HG03432 (cell line): ENCODE data around the gene ZC3H12A.
A peak's percentile ranks its signal among the peaks of the same experiment; 100 is the strongest.

Experiments used
- ATAC-seq: cut with Tn5 transposase; IDR thresholded peaks from one replicate; pipeline ENCODE4 v1.9.1; 2021; ENCODE audit warnings: mild to moderate bottlenecking, moderate library complexity; ENCODE audit not compliant: unreplicated experiment

The ZC3H12A gene

DNA sequence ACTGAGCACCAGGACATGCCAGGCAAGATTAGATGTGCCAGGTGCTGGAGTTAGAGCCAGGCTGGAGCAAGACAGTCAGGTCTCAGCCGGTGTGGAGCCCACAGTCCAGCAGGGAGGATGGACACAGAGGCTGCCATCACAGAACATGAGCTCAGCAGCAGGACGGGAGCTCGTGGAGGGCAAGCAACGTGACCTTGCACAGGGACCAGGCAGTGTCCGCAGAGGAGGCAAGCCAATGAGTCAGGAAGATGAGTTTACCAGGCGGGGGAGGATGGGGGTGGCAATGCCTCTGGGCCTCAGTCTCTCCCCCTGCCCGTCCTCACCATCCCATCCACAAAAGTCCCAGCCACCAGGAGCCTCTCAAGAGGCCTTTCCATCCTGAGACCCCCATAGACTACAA lies 20.7 kb upstream of the ZC3H12A start:
- ATAC-seq: no peak

DNA sequence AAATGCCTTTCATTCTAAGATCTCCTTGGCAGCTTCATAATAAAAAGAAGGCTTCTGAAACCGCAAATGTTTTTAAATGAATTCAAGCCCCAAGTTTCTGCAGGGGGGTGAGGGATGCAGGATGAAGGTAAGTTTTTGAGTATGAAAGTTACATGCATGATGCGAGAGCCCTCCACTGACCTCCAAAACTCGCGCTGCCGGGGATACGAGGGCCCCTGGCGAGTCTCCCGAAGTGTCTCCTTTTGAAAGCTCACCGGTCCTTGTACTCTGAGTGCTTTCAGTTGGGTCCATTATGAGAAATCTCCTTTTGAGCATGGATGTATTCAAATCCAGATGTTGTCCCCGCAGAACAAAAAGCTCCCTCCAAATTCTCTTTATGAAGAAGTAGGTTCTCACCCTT lies 18.9 kb upstream of the ZC3H12A start:
- ATAC-seq: no peak

DNA sequence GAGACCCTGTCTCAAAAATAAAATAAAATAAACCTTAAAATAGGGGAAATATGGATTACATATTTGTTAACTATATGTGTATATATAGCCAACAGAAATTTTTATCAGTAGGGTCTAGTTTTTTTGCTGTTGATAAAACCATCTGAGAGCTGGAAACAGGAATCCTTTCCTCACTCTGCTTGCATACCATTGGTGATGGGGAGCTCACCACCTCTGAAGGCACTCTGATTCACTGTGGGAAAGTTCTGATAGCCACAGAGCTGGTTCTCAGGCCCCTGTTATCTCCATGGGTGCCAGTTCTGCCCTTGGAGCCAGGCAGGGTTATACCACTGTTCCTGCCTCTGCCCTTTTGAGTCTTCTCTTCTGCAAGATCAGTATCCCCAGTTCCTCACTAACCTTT lies 17.8 kb upstream of the ZC3H12A start:
- ATAC-seq: no peak

DNA sequence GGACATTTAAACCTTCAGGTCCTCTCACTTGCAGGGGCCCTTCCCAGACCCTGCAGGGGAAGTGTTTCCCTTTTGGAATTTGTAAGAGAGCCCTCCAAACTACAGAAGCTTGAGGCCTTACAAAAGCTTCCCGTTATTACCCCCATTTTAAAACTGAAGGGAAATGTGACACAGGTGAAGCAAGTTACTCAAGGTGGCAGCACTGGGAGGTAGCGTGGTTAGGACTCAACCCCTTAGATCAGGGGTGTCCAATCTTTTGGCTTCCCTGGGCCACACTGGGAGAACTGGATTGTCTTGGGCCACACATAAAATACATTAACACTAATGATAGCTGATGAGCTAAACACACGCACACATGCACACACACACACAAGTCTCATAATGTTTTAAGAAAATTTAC lies 15.8 kb upstream of the ZC3H12A start:
- ATAC-seq: no peak

DNA sequence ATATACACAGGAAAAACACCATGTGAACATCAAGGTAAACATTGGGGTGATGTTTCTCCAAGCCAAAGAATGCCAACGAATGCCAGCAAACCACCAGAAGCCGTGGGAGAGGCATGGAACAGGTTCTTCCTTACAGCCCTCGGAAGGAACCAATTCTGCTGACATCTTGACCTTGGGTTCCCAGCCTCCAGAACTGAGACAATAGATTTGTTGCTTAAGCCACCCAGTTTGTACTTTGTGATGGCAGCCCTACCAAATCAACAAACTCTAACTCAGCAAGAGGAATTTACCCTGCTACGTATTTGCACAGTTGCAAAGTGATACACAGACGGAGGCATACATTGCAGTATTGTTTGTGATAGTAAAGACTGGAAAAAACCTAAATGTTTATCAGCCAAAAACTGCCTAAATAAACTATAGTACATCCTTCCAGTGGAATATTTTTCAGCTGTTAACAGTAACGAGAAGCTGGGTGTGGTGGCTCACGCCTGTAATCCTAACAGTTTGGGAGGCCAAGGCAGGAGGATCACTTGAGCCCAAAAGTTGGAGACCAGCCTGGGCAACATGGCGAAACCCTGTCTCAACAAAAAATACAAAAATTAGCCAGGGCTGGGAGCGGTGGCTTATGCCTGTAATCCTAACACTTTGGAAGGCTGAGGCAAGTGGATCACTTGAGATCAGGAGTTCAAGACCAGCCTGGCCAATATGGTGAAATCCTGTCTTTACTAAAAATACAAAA lies 12.5 kb upstream of the ZC3H12A start:
- no peak for ATAC-seq

DNA sequence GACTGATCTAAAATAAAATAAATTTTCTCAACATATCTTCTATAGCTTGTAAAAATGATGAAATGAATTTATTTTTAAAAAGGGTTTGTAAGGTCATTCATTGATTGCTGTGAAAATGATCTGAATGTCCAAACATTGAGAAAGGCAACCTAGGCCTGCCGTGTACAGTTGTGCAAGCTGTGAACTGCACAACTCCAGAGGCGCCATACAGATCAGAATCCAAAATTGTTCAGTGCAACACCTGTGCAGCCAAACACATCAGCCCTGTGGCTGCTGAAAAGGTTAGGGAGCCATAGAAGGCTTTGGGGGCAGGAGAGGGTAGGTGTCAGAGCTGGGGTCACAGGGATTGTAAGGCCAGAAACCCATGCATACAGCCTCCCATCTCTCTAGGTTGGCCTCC lies 9.9 kb upstream of the ZC3H12A start:
- ATAC-seq: no peak

DNA sequence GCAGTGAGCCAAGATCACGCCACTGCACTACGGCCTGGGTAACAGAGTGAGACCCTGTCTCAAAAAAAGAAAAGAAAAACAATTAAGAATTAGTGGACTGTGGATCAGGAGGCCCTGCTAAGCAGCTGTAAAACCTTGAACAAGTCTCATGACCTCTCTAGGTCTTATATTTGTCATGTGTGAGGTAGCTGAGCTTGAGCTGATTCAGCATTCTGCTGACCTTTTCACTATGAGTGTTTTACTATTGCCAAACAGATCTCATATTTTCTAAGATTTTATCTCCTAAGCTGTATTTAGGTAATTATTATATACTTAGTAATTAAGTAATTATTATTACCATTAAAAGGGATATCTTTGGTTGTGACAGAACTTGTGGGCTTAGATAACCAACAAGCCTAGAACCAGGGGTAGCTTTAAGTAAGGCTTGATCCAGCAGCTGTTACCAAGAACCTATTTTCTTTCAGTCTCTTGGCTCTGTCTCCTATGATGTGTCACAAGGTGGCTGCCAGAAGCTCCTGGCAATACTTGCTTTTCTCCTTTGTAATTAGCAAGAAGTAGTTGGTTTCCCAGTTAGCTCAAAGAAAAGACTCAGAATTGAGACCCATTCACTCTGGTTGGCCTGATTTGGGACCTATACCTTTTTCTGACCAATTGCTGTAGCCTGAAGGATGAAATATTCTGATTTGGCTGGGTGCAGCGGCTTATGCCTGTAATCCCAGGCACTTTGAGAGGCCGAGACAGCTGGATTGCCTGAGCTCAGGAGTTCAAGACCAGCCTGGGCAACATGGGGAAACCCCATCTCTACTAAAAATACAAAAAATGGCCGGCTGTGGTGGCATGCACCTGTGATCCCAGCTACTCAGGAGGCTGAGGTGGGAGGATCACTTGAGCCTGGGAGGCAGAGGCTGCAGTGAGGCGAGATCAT lies 8.5 kb upstream of the ZC3H12A start:
- ATAC-seq: no peak

DNA sequence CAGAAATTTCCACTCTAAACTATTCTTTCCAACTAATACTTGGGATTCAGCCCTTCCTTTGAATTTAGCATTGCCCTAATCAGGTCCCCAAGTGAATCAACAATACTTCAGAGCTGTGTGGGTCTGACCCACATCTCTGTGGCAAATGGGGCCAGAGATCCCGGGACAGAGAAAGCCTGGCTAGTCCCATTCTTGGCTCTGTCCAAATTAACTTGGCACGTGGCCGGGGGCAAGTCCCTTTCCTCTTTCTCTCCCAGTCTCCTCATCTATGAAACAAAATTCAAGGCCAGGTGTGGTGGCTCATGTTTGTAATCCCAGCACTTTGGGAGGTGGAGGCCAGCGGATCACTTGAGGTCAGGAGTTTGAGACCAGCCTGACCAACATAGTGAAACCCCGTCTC lies 6.3 kb upstream of the ZC3H12A start:
- ATAC-seq: no peak

DNA sequence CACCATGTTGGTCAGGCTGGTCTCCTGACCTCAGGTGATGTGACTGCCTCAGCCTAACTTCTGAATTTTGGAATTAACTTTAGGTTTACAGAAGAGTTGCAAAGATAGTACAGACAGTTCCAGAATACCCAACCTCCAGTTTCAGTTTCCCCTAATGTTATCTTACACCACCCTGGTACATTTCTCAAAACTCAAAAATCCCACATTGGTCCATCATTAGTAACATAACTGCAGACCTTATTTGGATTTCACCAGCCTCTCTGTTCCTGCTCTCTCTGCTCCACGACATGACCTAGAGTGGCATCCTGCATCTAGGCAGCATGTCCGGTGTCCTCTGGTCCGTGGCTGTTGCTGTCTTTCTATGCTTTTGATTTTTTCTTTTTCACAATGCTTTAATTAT lies 5.0 kb upstream of the ZC3H12A start:
- no peak for ATAC-seq

DNA sequence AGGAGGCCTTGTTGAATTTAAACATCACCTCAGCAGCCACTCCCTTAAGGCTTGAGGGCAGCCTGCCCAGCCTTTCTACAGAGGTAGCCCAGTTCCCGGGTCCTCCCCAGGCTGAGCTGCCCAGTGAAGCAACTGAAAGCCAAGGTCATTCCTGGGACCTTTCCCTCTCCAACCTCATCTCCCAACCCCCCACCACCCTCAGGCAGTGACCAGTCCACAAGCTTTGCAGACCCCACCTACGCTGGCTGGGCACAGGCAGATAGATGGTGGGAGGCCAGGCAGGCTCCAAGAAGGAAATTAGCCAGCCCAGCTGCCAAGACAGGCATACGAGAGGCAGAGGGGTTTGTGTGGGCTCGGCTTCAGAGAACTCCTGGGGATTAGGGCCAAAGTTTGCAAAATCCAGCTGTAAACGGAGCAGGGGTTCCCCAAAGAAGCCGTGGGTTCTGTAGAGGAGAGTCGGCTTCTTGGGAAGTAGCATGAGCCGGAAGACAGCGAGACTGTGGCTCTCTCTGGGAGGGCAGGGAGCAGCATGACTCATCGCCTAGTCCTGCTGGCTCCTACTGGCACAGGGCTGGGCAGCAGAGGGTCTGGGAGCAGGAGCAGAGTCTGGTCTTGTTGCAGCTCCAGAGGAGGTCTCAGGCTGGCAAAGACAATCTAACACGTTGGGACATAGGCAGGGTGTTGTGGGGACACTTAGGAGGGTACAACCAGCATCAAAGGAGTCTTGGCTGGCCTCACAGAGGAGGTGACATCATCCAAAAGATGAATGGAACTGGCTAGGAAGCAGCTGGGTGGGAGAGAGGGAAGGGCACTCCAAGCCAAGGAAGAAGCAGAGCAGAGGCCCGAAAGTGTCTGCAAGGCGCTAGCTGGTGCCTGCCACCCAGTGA lies 2.8 kb upstream of the ZC3H12A start:
- ATAC-seq: no peak

DNA sequence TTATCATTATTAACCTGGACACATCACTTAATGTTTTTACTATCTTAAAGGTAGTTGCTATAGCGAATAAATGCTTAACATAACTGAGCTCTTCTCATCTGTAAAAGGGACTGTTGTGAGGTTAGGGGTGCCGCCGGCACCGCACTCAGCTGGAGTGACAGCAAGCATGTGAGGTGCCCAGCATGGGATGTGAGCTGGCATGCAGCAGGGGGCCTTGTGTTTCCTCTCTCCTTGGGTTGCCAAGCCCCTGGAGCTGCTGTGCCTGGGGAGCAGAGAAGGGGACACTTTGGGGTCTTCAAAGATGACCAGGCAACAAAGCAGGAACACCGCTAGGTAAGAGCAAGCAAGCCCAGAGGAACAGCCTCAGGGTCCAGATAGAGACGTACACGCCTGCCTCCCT lies 2.1 kb upstream of the ZC3H12A start:
- no peak for ATAC-seq

DNA sequence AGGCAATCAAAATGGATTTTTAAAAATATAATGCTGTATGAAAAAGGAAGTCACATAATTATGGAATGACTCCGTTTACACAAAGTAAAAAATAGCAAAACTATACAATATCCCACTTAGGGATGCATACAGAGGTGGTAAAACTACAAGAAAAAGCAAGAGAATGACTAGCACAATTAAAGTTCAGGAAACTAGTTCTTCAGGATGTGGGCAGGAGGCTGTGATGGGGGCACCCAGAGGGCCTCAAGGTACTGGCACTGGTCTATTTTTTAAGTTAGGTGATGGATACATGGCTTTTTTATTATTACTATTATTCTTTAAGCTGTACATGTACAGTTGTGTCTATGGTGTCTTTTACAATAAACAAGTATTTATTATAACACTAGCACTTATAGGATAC lies 1.4 kb upstream of the ZC3H12A start:
- ATAC-seq: no peak

DNA sequence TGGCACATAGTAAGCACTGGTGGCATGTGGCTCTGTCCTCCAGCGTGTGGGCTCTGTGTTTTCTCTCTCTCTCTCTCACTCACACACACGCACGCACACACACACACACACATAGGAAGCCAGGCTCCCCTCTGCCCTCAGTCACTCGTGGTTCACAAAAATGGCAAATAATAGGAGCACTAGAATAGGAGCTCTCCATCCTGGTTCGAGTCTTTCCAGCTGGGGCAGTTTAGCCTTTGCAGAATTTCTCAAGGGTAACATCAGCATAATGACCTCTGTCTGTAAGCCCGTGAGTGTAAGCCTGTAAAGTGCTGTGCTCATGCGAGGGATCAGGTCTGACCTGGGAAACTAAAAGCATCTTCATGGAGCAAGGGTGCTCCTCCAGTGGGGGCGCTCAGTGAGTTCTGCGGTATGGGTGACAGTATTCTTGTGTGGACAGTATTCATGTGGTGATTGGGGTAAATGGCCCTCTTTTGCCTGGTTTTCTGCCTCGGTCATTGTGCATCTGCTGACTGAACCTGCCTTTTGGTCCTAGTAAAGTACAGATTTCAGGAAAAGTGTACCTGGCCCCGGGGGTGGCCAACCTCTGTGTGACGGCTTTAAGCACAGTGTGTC lies 842 bp upstream of the ZC3H12A start:
- ATAC-seq: no peak

DNA sequence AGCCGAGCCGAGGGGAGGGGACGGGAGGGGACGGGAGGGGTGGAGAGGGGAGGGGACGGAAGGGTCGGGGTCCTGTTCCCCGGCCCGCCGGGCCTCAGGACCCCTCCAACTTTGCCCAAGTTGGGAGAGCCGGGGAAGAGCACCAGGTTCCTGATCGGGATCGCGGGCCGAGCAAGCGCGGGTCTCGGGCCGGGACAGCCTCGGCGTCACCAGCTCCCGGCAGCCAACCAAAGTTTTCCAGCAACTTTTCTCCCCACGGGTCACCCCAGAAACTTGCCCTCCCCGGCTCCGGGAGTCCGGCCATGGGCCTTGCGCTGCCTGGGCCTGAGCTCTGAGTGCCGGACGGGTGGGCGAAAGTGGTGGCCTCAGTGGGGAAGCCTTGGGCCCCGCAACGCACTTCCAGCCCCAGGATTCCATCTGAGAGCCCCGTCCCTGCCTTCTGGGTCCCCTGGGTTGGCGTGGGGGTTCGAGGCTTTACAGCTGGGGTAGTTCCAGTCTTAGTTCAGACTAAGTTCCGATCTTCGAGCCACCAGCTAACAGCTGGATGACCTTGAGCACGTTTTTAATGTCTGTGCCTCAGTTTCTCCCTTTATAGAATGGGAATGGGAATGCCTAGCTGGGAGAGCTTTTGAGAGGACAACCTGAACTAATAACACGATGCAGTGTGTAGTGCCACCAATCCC lies 458 bp downstream of the ZC3H12A start:
- ATAC-seq: no peak

DNA sequence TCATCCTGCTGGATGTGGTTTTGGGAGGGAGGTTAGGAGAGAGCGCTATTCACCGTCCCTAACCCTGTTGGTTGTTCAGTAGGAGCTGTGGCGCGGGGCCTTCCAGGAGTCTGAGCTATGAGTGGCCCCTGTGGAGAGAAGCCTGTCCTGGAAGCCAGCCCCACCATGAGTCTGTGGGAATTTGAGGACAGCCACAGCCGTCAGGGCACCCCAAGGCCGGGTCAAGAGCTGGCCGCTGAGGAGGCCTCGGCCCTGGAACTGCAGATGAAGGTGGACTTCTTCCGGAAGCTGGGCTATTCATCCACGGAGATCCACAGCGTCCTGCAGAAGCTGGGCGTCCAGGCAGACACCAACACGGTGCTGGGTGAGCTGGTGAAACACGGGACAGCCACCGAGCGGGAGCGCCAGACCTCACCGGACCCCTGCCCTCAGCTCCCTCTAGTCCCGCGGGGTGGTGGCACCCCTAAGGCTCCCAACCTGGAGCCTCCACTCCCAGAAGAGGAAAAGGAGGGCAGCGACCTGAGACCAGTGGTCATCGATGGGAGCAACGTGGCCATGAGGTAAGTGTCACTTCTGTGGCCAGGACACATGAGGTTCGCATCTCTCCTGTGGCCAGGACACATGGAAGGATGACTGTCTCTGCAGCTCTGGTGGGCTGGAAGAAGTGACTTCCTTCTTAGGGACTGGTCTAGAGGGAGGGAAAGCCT lies 1.2 kb downstream of the ZC3H12A start:
- ATAC-seq: no peak

DNA sequence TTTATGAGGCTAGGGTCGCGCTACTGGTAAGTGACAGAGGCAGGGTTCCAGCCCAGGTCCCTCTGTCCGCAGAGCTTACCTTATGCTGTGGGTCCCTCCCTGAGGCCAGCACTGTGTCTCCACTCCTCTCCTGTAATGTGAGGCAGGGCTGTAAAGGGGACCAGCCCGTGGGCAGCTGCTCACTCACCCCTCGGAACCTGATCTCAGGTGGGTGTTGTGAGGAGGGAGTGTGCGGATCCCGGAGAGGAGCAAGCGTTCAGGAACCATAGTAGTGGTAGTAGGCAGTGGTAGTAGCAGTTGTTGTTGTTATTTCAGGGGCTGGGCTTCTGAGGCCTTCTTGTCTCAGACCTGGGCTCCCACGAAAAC lies 1.7 kb downstream of the ZC3H12A start:
- no peak for ATAC-seq

DNA sequence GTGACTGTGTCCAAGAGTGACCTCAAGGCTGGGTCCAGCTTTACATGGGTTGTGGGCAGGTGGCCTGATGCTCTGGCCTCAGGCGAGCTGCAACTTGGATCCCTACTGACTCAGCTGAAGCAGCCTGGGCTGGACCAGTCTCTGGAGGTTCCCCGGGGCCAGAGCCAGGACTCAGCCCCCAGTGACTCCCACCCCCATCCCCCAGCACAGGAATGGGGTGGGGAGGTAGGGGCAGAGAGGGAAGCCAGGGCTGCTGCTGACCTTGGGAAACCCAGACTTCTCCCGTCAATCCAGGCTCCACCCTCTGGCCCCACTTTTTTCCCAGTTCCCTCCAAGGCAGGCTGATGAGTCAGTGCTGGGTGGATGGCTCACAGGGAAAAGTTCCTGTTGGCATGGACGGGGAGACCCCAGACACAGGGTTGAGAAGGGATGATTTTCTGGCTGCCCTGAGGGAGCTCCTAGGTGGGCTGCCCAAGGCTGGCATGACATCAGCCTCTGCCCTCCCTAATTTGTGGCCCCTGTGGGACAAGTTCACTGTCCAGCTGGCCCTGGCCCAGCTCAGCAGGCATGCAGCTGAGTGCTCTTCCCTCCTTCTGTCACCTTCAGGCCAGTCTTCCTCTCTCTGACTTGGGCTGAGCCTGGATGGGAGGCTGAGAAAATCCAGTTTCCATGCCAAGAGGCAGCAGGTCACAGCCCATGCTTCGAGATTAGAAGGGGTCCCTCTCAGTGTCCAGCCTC lies 2.2 kb downstream of the ZC3H12A start:
- no peak for ATAC-seq

DNA sequence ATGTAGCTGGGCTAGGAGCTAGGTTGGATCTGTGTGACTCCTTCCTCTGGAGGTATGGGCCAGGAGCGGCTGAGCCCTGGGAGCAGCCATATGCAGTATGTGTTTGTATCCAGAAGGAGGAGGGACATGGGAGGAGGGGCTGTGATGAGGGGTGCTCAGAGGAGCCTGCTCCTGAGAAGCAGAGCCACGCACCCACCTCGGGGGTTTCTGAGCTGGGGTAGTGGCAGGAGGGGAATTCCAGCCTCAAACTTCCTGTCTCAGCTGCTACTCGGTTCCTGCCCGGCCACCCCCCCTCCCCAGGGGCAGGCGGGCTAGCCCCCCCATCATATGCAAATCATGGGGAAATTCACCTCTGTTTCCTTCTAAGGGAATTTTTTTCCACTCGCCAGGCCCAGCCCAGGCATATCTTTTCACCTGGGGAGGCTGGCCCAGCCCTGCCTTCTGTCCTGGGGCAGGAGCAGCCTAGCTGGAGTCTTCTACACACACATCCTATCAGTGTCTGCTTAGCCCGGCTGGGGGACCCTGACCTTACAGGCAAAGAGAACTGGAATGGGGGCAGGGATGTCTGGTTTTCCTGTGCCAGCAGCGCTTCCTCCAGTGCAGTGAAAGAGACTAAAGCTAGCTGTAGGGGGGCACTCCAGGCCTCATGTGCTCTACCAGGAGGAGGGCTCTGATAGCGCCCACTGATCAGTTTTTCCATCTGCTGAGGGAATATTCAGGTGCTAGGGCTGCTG lies 3.0 kb downstream of the ZC3H12A start:
- ATAC-seq: peak; percentile 43
